ENCODE data around the gene MYO7A.

Gene MYO7A

GRCh38 chr11:77093987-77094840 lies 33.8 kb upstream of the MYO7A start:
- H3K9ac ChIP-seq (ENCODE audit: low read depth, low read length) = no peak overlapping the region

GRCh38 chr11:77094841-77095365 lies 33.1 kb upstream of the MYO7A start:
- no peaks in the 10 kb centered on the region for H3K27me3 ChIP-seq (ENCODE audit: insufficient read depth, low read length, poor library complexity)
- TF ChIP-seq EZH2 (IDR thresholded peaks at IDR 0.05; ENCODE audit: borderline replicate concordance, low read depth, low read length, severe bottlenecking) = no peak
- TF ChIP-seq, protein P1, sequence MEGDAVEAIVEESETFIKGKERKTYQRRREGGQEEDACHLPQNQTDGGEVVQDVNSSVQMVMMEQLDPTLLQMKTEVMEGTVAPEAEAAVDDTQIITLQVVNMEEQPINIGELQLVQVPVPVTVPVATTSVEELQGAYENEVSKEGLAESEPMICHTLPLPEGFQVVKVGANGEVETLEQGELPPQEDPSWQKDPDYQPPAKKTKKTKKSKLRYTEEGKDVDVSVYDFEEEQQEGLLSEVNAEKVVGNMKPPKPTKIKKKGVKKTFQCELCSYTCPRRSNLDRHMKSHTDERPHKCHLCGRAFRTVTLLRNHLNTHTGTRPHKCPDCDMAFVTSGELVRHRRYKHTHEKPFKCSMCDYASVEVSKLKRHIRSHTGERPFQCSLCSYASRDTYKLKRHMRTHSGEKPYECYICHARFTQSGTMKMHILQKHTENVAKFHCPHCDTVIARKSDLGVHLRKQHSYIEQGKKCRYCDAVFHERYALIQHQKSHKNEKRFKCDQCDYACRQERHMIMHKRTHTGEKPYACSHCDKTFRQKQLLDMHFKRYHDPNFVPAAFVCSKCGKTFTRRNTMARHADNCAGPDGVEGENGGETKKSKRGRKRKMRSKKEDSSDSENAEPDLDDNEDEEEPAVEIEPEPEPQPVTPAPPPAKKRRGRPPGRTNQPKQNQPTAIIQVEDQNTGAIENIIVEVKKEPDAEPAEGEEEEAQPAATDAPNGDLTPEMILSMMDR (IDR thresholded peaks at IDR 0.05; ENCODE audit: borderline replicate concordance, extremely low read depth, low read length, poor library complexity, severe bottlenecking) = no peak
- no peaks in the 10 kb centered on the region for H4K20me1 ChIP-seq (ENCODE audit: insufficient read depth, low read length)
- no peak for ATAC-seq (ENCODE audit: insufficient read depth, low read depth)
- DNase-seq = no peak
- no peaks in the 10 kb centered on the region for H3K9me3 ChIP-seq (ENCODE audit: insufficient read depth, low read length, severe bottlenecking)
- H3K79me2 ChIP-seq (ENCODE audit: insufficient read depth, low read length) = no peaks in the 10 kb centered on the region
- no peak overlapping the region for H2AFZ ChIP-seq (ENCODE audit: low read depth, low read length)
- H3K4me3 ChIP-seq (ENCODE audit: low read depth in 1 of 2, low read length in 2 of 2) = no peak overlapping the region
- no peak overlapping the region for H3K9ac ChIP-seq (ENCODE audit: low read depth, low read length)
- no peak overlapping the region for H3K27ac ChIP-seq (ENCODE audit: low read length)
- no peak overlapping the region for H3K4me2 ChIP-seq (ENCODE audit: insufficient read depth, low read length)
- H3K4me1 ChIP-seq (ENCODE audit: insufficient read depth, low read length) = no peaks in the 10 kb centered on the region
- no peaks in the 10 kb centered on the region for H3K36me3 ChIP-seq (ENCODE audit: insufficient read depth, low read length)

More at GRCh38 chr11:77093987-77094840, 33.8 kb upstream of the MYO7A start:
- Histone ChIP-seq H3K27me3 (ENCODE audit: insufficient read depth, low read length, poor library complexity) (no peaks in the 10 kb centered on the region), H3K4me3 (ENCODE audit: low read depth in 1 of 2, low read length in 2 of 2) (no peak overlapping the region), H3K36me3 (ENCODE audit: insufficient read depth, low read length) (no peaks in the 10 kb centered on the region), H4K20me1 (ENCODE audit: insufficient read depth, low read length) (no peaks in the 10 kb centered on the region), H3K4me1 (ENCODE audit: insufficient read depth, low read length) (no peaks in the 10 kb centered on the region), H3K79me2 (ENCODE audit: insufficient read depth, low read length) (no peaks in the 10 kb centered on the region), H3K4me2 (ENCODE audit: insufficient read depth, low read length) (no peak overlapping the region), H3K27ac (ENCODE audit: low read length) (no peak overlapping the region), H3K9me3 (ENCODE audit: insufficient read depth, low read length, severe bottlenecking) (no peaks in the 10 kb centered on the region), H2AFZ (ENCODE audit: low read depth, low read length) (no peak overlapping the region)
- ATAC-seq (ENCODE audit: insufficient read depth, low read depth) (no peak), DNase-seq (no peak)
- TF ChIP-seq, protein P1 (IDR thresholded peaks at IDR 0.05; ENCODE audit: borderline replicate concordance, extremely low read depth, low read length, poor library complexity, severe bottlenecking) = no peak
- no peak for TF ChIP-seq EZH2 (IDR thresholded peaks at IDR 0.05; ENCODE audit: borderline replicate concordance, low read depth, low read length, severe bottlenecking)

DNA sequence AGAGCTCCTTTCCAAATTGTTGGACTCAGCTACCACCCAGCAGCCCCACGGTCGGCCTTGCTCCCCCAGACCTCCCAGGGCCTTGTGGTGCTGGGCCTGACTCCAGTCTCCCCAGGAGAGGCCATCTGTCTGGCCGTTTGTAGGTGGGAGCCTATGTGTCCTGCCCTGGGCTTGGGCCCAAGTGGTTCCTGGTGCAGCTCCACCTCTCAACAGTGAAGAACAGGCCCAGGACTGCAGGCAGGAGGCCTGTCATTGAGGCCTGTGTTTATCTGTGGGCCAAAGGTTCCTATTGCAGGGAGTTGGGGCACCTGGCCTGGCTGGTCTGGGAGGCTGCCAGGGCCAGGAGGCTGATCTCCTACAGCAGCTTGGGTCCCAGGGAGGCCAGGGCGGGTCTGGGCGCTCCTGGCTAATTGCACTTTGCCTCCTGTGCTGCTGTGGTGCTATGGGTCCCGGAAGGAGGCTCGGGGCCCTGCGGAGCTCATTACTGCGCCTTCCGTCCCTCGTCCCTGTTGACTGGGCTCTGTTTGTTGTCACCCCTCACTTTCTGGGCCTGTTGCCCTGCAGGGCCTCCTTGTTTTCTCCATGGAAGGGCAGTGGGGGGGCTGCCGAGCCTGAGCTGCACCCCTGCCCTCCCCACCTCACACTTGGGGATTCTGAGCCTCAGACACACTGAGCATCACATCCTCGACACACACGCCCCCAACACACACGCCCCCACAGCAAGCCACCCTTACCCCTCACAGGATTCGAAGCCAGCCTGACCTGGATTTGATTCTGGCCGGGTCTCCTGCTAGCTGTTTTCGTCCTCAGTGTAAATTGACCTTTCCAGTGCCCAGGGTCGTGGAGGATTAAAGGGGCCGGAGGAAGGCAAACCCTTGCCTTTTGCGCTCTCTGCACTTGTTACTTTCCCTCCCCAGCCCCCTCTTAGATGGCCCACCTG lies 32.2 kb upstream of the MYO7A start:
- Histone ChIP-seq H3K79me2 (ENCODE audit: insufficient read depth, low read length) (no peaks in the 10 kb centered on the region), H3K4me1 (ENCODE audit: insufficient read depth, low read length) (no peaks in the 10 kb centered on the region), H4K20me1 (ENCODE audit: insufficient read depth, low read length) (no peaks in the 10 kb centered on the region), H3K9ac (ENCODE audit: low read depth, low read length) (no peak overlapping the region), H3K4me2 (ENCODE audit: insufficient read depth, low read length) (no peak overlapping the region), H3K27ac (ENCODE audit: low read length) (no peak overlapping the region), H3K36me3 (ENCODE audit: insufficient read depth, low read length) (no peaks in the 10 kb centered on the region), H3K4me3 (ENCODE audit: low read depth in 1 of 2, low read length in 2 of 2) (no peak overlapping the region), H2AFZ (ENCODE audit: low read depth, low read length) (no peak overlapping the region), H3K9me3 (ENCODE audit: insufficient read depth, low read length, severe bottlenecking) (no peaks in the 10 kb centered on the region), H3K27me3 (ENCODE audit: insufficient read depth, low read length, poor library complexity) (no peaks in the 10 kb centered on the region)
- ATAC-seq (ENCODE audit: insufficient read depth, low read depth) (no peak), DNase-seq (no peak)
- TF ChIP-seq, protein P1 (IDR thresholded peaks at IDR 0.05; ENCODE audit: borderline replicate concordance, extremely low read depth, low read length, poor library complexity, severe bottlenecking) = no peak
- TF ChIP-seq EZH2 (IDR thresholded peaks at IDR 0.05; ENCODE audit: borderline replicate concordance, low read depth, low read length, severe bottlenecking) = no peak

All from DND-41 (cell line).